ENCODE data around the gene WWOX. TPM values are rescaled to one million over a fixed set of nuclear protein-coding genes. Genes with fewer than 3 reads are reported as not detected.

Gene WWOX
- total RNA-seq, 1 experiment from 2014 or later = 35.6 TPM

DNA sequence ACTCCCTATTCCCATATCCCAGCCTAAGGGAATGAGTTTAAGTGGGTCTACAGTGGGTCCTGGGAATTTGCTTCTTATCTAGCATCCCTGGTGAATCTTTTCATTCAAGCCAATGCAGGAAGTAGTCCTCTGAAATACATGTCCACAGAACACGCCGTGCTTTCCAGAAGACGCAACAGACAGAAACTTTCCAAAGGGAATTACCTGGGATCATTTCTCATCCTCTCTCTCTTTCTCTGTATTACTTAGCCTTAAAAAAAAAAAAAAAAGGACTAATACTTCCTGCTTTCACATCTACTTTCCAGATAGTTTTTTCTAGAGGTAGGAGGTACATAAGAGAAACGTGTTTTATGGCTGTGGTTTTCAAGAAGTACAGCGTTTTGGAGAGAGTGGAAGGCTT is 1002.0 kb downstream of the WWOX start:
- Histone ChIP-seq H3K9me2 (ENCODE audit: insufficient read depth) (no peaks in the 10 kb centered on the region), H3K4me1 (replicated peaks; ENCODE audit: insufficient read depth) (no peaks in the 10 kb centered on the region), H3F3A (ENCODE audit: insufficient read depth, low read depth) (no peaks in the 10 kb centered on the region), H3K9me3 (ENCODE audit: insufficient read depth, low read depth) (no peaks in the 10 kb centered on the region), H3K4me2 (no peak overlapping the region), H3K27me3 (ENCODE audit: insufficient read depth, low read depth) (no peaks in the 10 kb centered on the region), H2AFZ (no peak overlapping the region), H3K4me3 (no peak overlapping the region), H3K27ac (no peak overlapping the region), H3K36me3 (ENCODE audit: low read depth) (no peaks in the 10 kb centered on the region), H3K79me2 (ENCODE audit: low read depth) (no peaks in the 10 kb centered on the region), H4K20me1 (ENCODE audit: insufficient read depth) (no peaks in the 10 kb centered on the region)
- no TSS peak for BruUV-seq (replicated peaks)
- ChIA-PET CTCF (no interaction called here), POLR2A (ENCODE audit: unreplicated experiment) (no interaction called here)
- intact Hi-C loops (cut with micrococcal nuclease; ENCODE audit: unreplicated experiment) = no loop called here
- no peak for DNase-seq
- TF ChIP-seq EZH2 (IDR thresholded peaks at IDR 0.05; ENCODE audit: low read depth) = no peak
- TF ChIP-seq, protein P1, sequence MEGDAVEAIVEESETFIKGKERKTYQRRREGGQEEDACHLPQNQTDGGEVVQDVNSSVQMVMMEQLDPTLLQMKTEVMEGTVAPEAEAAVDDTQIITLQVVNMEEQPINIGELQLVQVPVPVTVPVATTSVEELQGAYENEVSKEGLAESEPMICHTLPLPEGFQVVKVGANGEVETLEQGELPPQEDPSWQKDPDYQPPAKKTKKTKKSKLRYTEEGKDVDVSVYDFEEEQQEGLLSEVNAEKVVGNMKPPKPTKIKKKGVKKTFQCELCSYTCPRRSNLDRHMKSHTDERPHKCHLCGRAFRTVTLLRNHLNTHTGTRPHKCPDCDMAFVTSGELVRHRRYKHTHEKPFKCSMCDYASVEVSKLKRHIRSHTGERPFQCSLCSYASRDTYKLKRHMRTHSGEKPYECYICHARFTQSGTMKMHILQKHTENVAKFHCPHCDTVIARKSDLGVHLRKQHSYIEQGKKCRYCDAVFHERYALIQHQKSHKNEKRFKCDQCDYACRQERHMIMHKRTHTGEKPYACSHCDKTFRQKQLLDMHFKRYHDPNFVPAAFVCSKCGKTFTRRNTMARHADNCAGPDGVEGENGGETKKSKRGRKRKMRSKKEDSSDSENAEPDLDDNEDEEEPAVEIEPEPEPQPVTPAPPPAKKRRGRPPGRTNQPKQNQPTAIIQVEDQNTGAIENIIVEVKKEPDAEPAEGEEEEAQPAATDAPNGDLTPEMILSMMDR (conservative IDR thresholded peaks at IDR 0.05) = no peak

DNA sequence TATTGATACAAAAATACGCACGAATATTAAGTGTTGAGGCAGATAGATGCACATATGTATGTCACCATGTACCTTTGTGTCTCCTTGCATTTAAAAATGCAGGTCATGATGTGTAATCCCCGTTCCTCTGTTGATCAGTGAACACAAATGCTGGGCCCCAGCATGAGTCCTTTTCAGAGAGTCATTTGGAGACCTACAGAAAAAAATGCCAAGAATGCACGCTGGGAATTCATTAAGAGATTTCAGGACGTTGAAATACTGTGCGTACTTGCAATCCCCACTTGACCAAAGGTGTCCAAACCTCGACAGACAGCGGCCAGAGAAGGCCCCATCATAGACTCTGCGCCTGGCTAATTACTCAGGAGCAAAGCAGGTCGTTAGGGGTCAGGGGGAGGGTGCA is 1005.1 kb downstream of the WWOX start:
- no peaks in the 10 kb centered on the region for H3K4me1 ChIP-seq (replicated peaks; ENCODE audit: insufficient read depth)
- no peaks in the 10 kb centered on the region for H3K27me3 ChIP-seq (ENCODE audit: insufficient read depth, low read depth)
- H3K9me2 ChIP-seq (ENCODE audit: insufficient read depth) = no peaks in the 10 kb centered on the region
- intact Hi-C loops (cut with micrococcal nuclease; ENCODE audit: unreplicated experiment) = no loop called here
- DNase-seq = no peak
- H3K4me2 ChIP-seq = no peak overlapping the region
- TF ChIP-seq EZH2 (IDR thresholded peaks at IDR 0.05; ENCODE audit: low read depth) = no peak
- TF ChIP-seq, protein P1 (conservative IDR thresholded peaks at IDR 0.05) = no peak
- no peaks in the 10 kb centered on the region for H3K9me3 ChIP-seq (ENCODE audit: insufficient read depth, low read depth)
- CTCF ChIA-PET = no interaction called here
- no peak overlapping the region for H2AFZ ChIP-seq
- H3K4me3 ChIP-seq = no peak overlapping the region
- BruUV-seq (replicated peaks) = no TSS peak
- H4K20me1 ChIP-seq (ENCODE audit: insufficient read depth) = no peaks in the 10 kb centered on the region
- no peaks in the 10 kb centered on the region for H3K36me3 ChIP-seq (ENCODE audit: low read depth)
- POLR2A ChIA-PET (ENCODE audit: unreplicated experiment) = no interaction called here
- H3F3A ChIP-seq (ENCODE audit: insufficient read depth, low read depth) = no peaks in the 10 kb centered on the region
- no peak overlapping the region for H3K27ac ChIP-seq
- no peaks in the 10 kb centered on the region for H3K79me2 ChIP-seq (ENCODE audit: low read depth)

DNA sequence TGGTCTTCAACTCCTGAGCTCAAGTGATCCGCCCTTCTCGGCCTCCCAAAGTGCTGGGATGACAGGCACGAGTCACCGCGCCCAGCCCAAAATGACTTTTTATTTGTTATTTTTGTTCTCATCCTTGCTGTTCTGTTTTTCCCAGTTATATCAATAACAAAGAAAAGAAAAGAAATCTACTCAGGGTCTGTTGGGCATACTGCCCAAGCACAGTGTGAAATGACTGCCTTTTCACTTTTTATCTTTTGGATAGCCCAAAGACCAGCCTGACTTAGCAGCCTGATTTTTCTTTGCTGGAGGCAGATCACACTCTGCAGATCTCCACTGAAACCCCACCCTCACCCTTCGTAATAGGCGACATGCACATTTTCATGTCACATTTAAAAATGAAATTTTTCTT is 1007.8 kb downstream of the WWOX start:
- Histone ChIP-seq H3K79me2 (ENCODE audit: low read depth) (no peaks in the 10 kb centered on the region), H3K27me3 (ENCODE audit: insufficient read depth, low read depth) (no peaks in the 10 kb centered on the region), H3K4me2 (no peak overlapping the region), H4K20me1 (ENCODE audit: insufficient read depth) (no peaks in the 10 kb centered on the region), H3K36me3 (ENCODE audit: low read depth) (no peaks in the 10 kb centered on the region), H3K4me1 (replicated peaks; ENCODE audit: insufficient read depth) (no peaks in the 10 kb centered on the region), H3K9me2 (ENCODE audit: insufficient read depth) (no peaks in the 10 kb centered on the region), H3K4me3 (no peak overlapping the region), H2AFZ (no peak overlapping the region), H3K9me3 (ENCODE audit: insufficient read depth, low read depth) (no peaks in the 10 kb centered on the region), H3F3A (ENCODE audit: insufficient read depth, low read depth) (no peaks in the 10 kb centered on the region), H3K27ac (no peak overlapping the region)
- intact Hi-C loops (cut with micrococcal nuclease; ENCODE audit: unreplicated experiment) = no loop called here
- DNase-seq = no peak
- CTCF ChIA-PET = no interaction called here
- POLR2A ChIA-PET (ENCODE audit: unreplicated experiment) = no interaction called here
- TF ChIP-seq EZH2 (IDR thresholded peaks at IDR 0.05; ENCODE audit: low read depth) = no peak
- TF ChIP-seq, protein P1 (conservative IDR thresholded peaks at IDR 0.05) = no peak
- no TSS peak for BruUV-seq (replicated peaks)

All from PC-9 (cell line).